HCEC 1CT (cell line): ENCODE data around the gene MUC22.
"Not testable (repeated sequence)": the region's sequence is repeated elsewhere in the genome, so short reads cannot be mapped to it uniquely, and the experiment has no call there.

Source experiments
- DNase-seq: peaks from one replicate; pipeline ENCODE4 v3.0.0-alpha.2; 2017

The MUC22 gene

DNA sequence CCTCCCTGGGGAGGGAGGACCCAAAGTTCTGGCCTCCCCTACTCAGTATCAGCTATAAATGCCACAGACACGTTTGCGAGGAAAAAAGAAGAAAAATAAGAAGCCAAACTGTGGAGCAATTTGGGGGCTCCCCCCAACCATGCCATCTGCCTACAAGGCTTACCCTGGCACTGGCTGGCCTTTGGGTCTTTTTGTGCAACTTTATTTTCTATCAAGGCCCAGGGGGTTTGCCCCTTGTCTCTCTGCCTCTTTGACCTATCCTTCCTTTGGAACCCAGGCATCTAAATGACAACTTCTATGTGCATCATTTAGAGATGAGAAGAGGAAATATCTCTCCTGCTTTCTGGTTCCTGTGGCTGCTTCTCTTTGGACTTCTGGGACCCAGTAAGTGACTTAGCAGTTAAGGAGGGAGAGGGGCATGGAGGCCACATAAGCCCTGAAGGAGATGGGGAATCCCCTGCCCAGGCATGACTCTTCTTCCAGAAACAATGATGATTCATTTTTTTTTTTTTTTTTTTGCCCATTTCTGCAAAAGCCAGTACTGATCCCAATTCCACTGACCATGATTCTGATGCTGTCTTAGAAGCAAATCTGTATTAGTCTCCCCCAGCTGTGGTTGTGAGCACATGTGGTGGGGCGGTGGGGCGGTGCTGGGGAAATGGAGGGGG, at the start of gene MUC22:
Gene MUC22, plus strand, starts transcription at position 82 of the 668 bp plus-strand sequence. Its CDS starts 233 bp downstream, at position 315.
- DNase-seq, result peak; percentile 50

GRCh38 chr6:30960907-30961673, 49.2 kb upstream of the MUC22 start:
- DNase-seq, result no peak

GRCh38 chr6:30962716-30963115, 47.6 kb upstream of the MUC22 start:
- no peak for DNase-seq

GRCh38 chr6:30963641-30964040, 46.6 kb upstream of the MUC22 start:
- peak; percentile 45 for DNase-seq

- DNase-seq, result no peak
Measured at GRCh38 chr6:30964075-30964474, 46.2 kb upstream of the MUC22 start.

DNA sequence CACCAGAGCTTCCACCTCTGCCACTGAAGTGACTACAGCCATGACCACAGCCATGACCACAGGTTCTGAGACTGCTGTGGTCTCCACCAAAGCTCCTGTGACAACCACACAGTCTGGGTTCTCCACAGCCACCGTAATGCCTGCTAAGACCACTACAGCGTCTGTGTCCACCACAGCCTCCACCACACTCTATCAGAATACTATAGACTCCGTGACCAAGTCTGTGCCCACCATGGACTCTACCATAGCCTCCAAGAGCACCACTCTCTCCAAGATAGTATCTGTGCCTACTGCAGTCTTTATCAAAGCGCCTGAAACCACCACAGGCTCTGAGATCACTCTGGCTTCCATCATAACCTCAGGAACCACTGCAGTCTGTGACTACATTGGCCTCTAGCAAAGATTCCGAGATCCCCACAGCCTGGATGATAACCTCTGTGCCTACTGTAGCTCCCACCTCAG, 45.1 kb upstream of the MUC22 start:
- DNase-seq, result no peak

DNA sequence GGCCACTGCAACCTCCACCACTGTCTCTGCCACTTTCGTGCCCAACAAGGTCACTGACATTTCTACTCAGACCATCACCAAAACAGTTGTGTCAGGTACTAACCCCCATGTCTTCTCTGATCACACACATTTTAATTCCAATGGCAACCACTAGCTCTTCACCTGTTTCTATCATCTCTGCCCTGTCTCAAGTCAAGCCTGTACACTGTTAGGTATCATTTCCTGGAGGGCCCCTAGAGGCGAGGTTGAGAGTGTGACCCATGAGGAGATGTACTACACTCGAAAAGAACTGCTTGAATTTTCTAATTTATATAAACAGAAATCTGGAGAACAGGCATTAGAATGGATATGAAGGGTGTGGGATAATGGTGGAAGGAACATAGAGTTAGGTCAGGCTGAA, 44.1 kb upstream of the MUC22 start:
- DNase-seq, result no peak

GRCh38 chr6:30969171-30969570, 41.1 kb upstream of the MUC22 start:
- DNase-seq, result not testable (repeated sequence)

GRCh38 chr6:30970946-30971345, 39.3 kb upstream of the MUC22 start:
- no peak for DNase-seq

- DNase-seq, result no peak
Measured at GRCh38 chr6:30972816-30973215, 37.5 kb upstream of the MUC22 start.

DNA sequence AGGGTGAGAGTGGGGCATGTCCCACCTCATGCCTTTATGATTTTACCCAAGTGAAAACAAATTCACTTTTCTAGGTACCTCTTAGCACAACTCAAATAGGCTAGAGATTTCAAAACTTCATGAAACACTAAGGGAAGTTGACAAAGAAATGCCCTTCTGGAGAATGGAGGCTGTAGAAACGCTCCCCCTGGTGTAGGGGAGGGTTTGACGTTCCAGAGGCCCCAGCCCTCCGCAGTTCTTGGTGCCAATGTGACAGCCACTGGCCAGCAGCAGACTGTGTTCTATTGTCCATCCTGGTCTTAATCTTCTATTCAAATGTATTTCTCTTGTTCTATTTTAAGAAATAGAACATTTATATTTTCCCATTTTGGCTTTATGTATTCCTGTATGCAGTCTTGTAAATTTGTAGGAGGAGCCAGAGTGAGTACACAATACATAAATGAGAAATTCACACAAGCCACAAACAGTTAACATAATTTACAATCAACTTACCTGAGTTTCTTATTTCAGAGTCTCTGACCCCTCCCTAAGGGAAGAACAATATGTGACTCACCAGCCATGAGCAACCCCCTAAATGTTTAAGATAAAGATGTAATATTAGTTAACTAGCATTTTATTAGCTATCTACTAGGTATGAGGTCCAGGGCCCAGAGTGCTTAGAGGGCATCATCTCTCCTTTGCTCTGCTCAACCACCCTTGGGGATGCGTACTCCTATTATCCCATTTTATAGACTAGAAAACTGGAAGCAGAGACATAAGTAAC, 35.6 kb upstream of the MUC22 start:
- no peak for DNase-seq

- no peak for DNase-seq
Measured at GRCh38 chr6:30979141-30979540, 31.1 kb upstream of the MUC22 start.

GRCh38 chr6:30979690-30980089, 30.6 kb upstream of the MUC22 start:
- DNase-seq, result no peak

- peak; percentile 53 for DNase-seq
Measured at GRCh38 chr6:30981942-30982772, 28.1 kb upstream of the MUC22 start.

GRCh38 chr6:30983439-30983838, 26.8 kb upstream of the MUC22 start, which contains the start of gene MUC21:
MUC21 (plus strand) TSS chr6:30983718; CDS start chr6:30983959, 241 bp downstream.
- no peak for DNase-seq

DNA sequence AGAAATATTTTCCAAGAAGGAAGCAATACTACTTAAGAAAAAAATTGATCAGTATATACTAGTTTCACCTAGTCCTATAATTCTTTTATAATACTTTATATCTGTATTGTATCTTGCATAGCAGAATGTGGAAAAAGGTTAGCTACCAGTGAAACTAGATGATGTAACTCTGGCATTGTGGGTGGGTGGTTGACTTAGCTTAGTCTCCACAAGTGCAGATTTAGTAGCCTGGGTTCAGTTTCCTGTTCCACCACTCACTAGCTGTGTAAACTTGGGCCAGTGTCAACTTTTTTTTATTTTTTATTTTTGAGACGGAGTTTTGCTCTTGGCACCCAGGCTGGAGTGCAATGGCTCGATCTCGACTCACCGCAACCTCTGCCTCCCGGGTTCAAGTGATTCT, 24.8 kb upstream of the MUC22 start:
- DNase-seq, result no peak

- DNase-seq, result no peak
Measured at GRCh38 chr6:30987304-30987703, 23.0 kb upstream of the MUC22 start.

DNA sequence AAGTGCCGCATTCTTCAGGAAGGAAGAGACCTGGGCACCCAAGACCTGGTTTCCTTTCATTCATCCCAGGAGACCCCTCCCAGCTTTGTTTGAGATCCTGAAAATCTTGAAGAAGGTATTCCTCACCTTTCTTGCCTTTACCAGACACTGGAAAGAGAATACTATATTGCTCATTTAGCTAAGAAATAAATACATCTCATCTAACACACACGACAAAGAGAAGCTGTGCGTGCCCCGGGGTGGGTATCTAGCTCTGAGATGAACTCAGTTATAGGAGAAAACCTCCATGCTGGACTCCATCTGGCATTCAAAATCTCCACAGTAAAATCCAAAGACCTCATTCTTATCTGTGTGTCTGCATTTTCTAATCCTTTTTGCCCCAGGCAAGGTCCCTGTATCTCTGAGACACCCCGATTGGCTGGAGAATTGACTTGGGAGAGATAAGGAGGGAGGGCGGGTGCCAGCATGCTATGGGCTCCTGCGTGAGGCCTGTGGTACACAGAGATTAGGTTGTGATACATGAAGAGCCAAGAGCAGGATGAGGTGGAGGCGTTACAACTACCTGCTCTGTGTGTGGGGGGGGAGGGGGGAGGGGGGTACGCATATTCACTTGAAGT, 22.0 kb upstream of the MUC22 start:
- DNase-seq, result no peak

DNA sequence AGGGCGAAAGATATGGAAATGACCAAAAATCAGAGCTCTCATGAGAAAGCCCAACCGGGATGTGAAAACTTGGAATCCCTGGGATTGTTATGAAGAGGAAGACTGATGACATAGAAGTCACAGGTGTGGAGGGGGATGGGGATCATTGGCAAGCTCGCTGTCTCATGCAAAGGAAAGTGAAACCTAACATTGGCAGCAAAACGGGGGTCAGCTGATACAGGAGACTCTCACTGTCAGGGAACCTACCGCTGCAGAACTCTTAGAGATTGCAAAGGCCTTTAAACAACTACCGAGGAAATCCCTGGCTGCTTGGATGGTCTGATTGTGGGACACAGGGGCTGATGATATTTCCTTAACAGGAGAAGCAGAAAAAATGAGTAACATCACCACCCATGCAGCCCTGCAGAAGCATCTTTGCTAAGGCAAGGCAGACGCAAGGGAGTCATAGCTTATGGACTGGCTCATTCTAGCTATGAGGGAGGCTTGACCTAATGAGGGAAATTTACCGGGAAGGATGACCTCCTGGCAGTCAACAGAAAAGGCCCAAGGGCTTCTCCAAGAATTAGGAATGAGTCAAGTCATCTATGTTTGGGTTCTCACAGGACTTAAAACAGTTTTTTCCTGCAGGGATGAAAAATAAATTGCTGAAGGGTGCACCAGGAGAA, 19.7 kb upstream of the MUC22 start:
- no peak for DNase-seq

DNA sequence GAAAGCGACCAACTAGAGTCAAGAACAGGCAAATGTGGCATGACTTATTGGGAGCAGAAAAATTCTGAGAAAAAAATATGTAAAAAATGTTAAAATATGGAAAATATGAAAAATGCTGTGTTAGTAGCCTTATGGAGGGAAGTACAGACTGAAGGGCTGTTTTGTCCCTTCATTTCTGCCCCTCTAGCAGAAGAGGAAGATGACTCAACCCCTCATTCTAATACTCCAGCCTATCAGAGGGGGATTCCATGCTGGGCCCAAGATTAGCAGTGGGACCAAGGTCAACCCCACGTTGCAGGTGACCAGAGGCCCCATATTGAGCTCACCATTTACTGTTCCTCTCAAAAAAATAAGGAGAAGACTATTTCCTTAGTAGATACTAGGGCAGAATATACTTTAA, 18.4 kb upstream of the MUC22 start:
- no peak for DNase-seq

DNA sequence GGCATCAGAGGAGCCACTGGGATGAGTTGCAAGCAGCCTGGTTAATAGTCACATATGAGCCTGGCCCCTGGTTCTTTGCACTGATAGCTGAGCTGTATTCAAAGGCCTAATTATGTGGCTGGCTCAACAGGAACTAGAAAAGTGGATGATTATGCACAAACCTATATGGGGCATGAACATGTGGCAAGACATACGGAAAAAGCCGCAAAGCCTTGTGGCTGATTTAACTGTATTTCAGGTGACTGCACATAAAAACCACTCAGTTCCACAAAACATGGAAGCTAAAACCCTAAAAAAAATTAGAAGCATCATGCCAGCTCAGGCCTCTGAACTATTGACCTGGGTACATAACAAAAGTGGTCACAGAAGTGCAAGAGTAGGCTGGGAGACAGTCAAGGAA, 13.0 kb upstream of the MUC22 start:
- DNase-seq, result no peak

DNA sequence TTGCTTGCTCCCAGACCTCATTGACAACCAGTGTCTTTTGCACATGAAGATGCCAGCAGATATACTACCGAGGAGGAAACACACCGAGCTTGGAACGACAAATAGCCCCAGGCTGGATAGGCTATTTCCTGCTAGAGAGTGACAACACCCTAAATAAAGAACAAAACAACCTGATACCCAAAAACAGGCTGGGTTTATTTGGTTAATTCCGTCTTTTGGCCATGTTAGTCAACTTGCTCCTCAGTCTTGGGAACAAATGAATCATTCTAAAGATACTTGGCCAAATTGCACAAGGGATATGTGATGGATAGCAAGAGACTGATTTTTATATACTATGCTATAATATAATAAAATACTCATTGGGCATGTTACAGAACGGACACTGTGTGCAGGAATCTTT, 11.5 kb upstream of the MUC22 start:
- DNase-seq, result peak; percentile 63
